GM12878 (cell line): ENCODE data around the gene CNDP2.

Experiments used
- CBX3 ChIP-seq: fragments of 200-600 bp; sonication (generic); IDR thresholded peaks from 2 replicates; pipeline ENCODE4 v1.6.1; 2016; ENCODE audit warnings: low read depth, borderline replicate concordance
- CEBPB ChIP-seq, 2 experiments: fragments of 150-350 bp in 1 of 2; IDR thresholded peaks; 2 replicates each; pipeline ENCODE4 v1.6.1; 2012 to 2014; ENCODE audit warnings: low read depth in 2 of 2, low read length in 2 of 2, borderline replicate concordance in 1 of 2, inconsistent platforms in 1 of 2
- CHD2 ChIP-seq: IDR thresholded peaks from 2 replicates; pipeline ENCODE4 v1.6.1; 2011; ENCODE audit warnings: low read depth, low read length, improper control_type of control experiment, borderline replicate concordance
- CREB1 ChIP-seq: IDR thresholded peaks from 2 replicates; pipeline ENCODE4 v1.6.1; 2012; ENCODE audit warnings: low read depth, mild to moderate bottlenecking, inconsistent platforms
- CTCF ChIP-seq, 3 experiments: IDR thresholded peaks in 2 of 3; conservative IDR thresholded peaks in 1 of 3; 2 replicates each; pipeline ENCODE4 v1.5.1; 2011; ENCODE audit warnings: low read depth in 3 of 3, low read length in 3 of 3, mild to moderate bottlenecking in 3 of 3, control low read depth in 2 of 3, moderate library complexity in 2 of 3, inconsistent platforms in 1 of 3, mixed read lengths in 1 of 3; ENCODE audit not compliant: control insufficient read depth in 2 of 3, insufficient read depth in 1 of 3; ENCODE audit errors: extremely low read depth in 1 of 3
- EP300 ChIP-seq, 2 experiments: fragments of 150-350 bp in 1 of 2; IDR thresholded peaks; 2 replicates each; pipeline ENCODE4 v1.6.1; 2011 to 2012; ENCODE audit warnings: low read depth in 2 of 2, low read length in 2 of 2, borderline replicate concordance in 1 of 2, improper control_type of control experiment in 1 of 2, inconsistent platforms in 1 of 2; ENCODE audit not compliant: control insufficient read depth in 1 of 2
- EZH2 ChIP-seq: IDR thresholded peaks from 2 replicates; pipeline ENCODE4 v1.6.1; 2012; ENCODE audit warnings: low read depth, mild to moderate bottlenecking, control low read depth, inconsistent platforms, low read length, borderline replicate concordance; ENCODE audit not compliant: control insufficient read depth
- MYC ChIP-seq: IDR thresholded peaks from 2 replicates; pipeline ENCODE4 v1.6.1; 2011; ENCODE audit warnings: mild to moderate bottlenecking, low read length, moderate library complexity, inconsistent platforms; ENCODE audit not compliant: insufficient read depth, insufficient replicate concordance, insufficient read length, severe bottlenecking
- RAD21 ChIP-seq: IDR thresholded peaks from 2 replicates; pipeline ENCODE4 v1.6.1; 2011; ENCODE audit warnings: mild to moderate bottlenecking, low read depth, low read length, moderate library complexity; ENCODE audit not compliant: insufficient read depth
- REST ChIP-seq: IDR thresholded peaks from 2 replicates; pipeline ENCODE4 v1.6.1; 2012; ENCODE audit warnings: mild to moderate bottlenecking, low read depth, low read length
- ZBTB40 ChIP-seq: fragments of 450-650 bp; IDR thresholded peaks from 2 replicates; pipeline ENCODE4 v1.6.1; 2016; ENCODE audit warnings: mild to moderate bottlenecking, moderate library complexity, borderline replicate concordance
- ZSCAN29 ChIP-seq: fragments of 450-650 bp; IDR thresholded peaks from 2 replicates; pipeline ENCODE4 v1.6.1; 2017; ENCODE audit warnings: mild to moderate bottlenecking, moderate library complexity

GRCh38 chr18:74512321-74513053 lies 16.3 kb downstream of the CNDP2 start:
- no peak for TF ChIP-seq REST
- TF ChIP-seq CREB1, result no peak
- no peak for TF ChIP-seq EP300 (IDR thresholded peaks at IDR 0.05; ENCODE audit: borderline replicate concordance in 1 of 2, control insufficient read depth in 1 of 2, low read depth in 2 of 2, low read length in 2 of 2)
- no peak for TF ChIP-seq ZBTB40
- TF ChIP-seq CTCF (IDR thresholded peaks at IDR 0.05 in 2 of 3, conservative IDR thresholded peaks at IDR 0.05 in 1 of 3; ENCODE audit: control insufficient read depth in 2 of 3, extremely low read depth in 1 of 3, insufficient read depth in 1 of 3, low read depth in 3 of 3, low read length in 3 of 3), result no peak
- TF ChIP-seq RAD21, result no peak
- TF ChIP-seq MYC, result no peak
- no peak for TF ChIP-seq CBX3
- no peak for TF ChIP-seq CHD2
- no peak for TF ChIP-seq CEBPB (IDR thresholded peaks at IDR 0.05; ENCODE audit: borderline replicate concordance in 1 of 2, low read depth in 2 of 2, low read length in 2 of 2)
- no peak for TF ChIP-seq ZSCAN29
- no peak for TF ChIP-seq EZH2
